Coronary artery (tissue), 2 donors: Measurements from ENCODE around the gene NUTM2A.
"Not testable (repeated sequence)": the region's sequence is repeated elsewhere in the genome, so short reads cannot be mapped to it uniquely, and the experiment has no call there.

Experiments
- DNase-seq: peaks from one replicate; pipeline ENCODE4 v3.0.0-alpha.2; 2017; ENCODE audit warnings: low spot score
- H3K27ac ChIP-seq, 2 donors: fragments of 200-600 bp; sonication (generic); one replicate each; pipeline ENCODE4 v1.5.1; 2016 to 2019
- H3K4me3 ChIP-seq: fragments of 200-600 bp; sonication (generic); 2 replicates; pipeline ENCODE4 v1.5.1; 2016; ENCODE audit warnings: mild to moderate bottlenecking, moderate library complexity

The NUTM2A gene

GRCh38 chr10:87237244-87237643 is 12.0 kb downstream of the NUTM2A start:
- not testable (repeated sequence) for H3K4me3 ChIP-seq, DNase-seq, H3K27ac ChIP-seq

DNA sequence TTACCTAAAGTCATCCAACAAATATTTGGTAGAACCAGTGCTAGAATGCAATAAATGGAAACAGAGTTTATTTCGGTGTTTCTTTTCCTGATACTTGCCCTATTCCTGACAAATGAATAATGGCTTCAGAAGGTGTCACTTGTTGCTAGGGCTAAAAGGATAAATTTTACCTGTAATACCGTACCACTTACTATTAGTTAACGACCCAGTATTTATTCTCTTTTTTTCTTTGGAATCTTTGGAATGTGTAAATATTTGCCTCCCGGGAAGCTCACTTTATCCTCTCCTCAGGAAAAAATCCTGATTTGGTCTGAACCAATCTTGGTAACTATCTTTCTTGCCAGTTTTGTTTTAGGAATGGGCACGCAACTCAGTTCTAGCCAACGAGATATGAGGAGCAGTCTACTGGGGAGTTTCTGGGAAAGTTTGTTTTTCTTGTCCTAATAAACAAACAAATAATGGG is 14.1 kb downstream of the NUTM2A start:
- H3K4me3 ChIP-seq, DNase-seq, H3K27ac ChIP-seq: not testable (repeated sequence)

- not testable (repeated sequence) for DNase-seq, H3K4me3 ChIP-seq, H3K27ac ChIP-seq
Observed at GRCh38 chr10:87242192-87242591, 16.9 kb downstream of the NUTM2A start.

DNA sequence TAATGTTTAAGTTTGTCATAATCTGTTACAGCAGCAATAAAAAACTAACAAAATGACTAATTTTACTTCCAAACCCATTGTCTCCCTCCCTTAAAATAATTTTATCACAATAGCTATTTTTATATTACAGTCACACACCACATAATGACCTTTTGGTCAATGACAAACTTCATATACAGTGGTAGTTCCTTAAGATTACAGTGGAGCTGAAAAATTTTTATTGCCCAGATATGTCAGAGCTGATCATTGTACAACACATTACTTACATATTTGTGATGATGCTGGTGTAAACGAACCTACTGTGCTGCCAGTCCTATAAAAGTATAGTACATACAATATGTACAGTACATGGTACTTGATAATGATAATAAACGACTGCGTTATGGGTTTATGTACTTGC is 22.1 kb downstream of the NUTM2A start:
- H3K4me3 ChIP-seq, DNase-seq: not testable (repeated sequence)

GRCh38 chr10:87248818-87249353 is 23.6 kb downstream of the NUTM2A start:
- not testable (repeated sequence) for H3K4me3 ChIP-seq, DNase-seq, H3K27ac ChIP-seq

More for the DNA sequence above, 22.1 kb downstream of the NUTM2A start:
- not testable (repeated sequence) for H3K27ac ChIP-seq

DNA sequence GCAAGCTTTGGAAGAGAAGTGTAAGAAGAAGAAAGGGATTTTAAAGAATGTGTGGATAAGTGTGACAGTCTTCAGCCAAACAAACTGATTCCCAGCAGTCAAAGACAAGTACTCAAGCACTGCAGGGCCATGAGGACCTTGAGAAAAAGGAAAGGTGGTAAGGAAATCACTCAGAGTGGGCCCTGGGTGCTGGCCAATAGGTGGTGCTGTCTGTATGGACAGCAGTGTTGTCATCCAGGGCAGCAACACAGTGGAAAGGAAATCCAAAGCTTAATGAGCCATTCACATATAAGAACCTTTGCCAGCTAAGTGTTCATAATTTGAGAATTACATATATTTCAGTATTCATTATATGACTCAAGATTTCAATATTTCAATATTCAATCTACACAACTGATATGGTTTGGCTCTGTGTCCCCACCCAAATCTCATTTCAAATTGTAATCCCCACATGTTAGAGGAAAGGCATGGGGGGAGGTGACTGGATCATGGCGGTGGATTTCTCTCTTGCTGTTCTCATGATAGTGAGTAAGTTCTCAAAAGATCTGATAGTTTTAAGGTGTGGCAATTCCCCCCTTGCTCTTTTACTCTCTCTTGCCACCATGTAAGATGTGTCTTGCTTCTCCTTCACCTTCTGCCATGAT is 55.6 kb downstream of the NUTM2A start:
- H3K4me3 ChIP-seq, DNase-seq, H3K27ac ChIP-seq: not testable (repeated sequence)
